GM19240 (cell line): ENCODE results near the gene BAAT.
"Not testable (repeated sequence)": the region's sequence is repeated elsewhere in the genome, so short reads cannot be mapped to it uniquely, and the experiment has no call there.

ENCODE experiments used
- DNase-seq: peaks from one replicate; pipeline ENCODE4 v3.0.0; 2011; ENCODE audit warnings: low spot score; ENCODE audit not compliant: insufficient read length

BAAT gene

GRCh38 chr9:101365181-101365580 lies 19.6 kb downstream of the BAAT start:
- no peak for DNase-seq

GRCh38 chr9:101362450-101362849 lies 22.4 kb downstream of the BAAT start:
- DNase-seq = no peak

- no peak for DNase-seq
Measured at GRCh38 chr9:101360647-101361046, 24.2 kb downstream of the BAAT start.

- no peak for DNase-seq
Measured at GRCh38 chr9:101359679-101360078, 25.1 kb downstream of the BAAT start.

GRCh38 chr9:101356619-101357018 lies 28.2 kb downstream of the BAAT start:
- no peak for DNase-seq

DNA sequence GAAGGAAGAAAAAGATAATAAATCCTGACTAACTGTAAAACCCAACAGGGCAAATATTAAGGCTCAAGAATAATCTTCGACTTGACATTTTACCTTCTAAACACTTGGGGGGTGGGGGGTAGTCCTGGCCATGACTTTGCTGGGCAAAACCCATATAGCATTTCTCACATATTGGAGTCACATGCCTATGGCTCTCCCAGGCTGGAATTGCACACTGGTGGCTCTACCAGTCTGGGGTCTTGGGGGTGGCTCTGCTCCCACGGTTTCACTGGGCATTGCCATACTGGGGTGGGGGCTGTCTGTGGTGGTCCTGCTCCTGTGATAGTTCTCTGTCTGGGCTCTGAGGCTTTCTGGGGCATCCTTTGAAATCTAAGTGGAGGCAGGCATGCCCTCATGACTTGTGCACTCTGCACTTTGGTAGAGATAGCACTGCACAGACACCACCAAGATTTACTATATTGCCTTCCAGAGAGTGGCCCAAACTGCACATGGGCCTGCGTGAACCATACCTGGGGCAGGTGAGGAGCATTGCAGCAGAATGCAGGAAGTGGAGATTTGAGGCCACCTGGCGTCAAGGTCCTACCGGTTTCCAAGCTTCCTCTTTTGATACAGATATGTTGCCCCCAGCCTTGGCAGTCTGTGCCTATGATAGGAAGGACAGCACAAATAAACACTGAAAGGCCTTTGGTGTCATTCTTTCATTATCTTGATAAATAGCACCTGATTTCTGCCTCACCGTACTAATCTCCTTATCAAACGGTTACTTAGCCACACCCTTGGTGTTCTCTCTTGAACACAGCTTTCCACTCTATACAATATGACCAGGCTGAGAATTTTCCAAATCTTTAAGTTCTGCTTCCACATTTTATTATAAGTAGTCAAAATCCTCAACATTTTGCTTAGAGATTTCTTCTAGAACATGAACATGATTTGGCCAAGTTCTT lies 29.8 kb downstream of the BAAT start:
- no peak for DNase-seq

DNA sequence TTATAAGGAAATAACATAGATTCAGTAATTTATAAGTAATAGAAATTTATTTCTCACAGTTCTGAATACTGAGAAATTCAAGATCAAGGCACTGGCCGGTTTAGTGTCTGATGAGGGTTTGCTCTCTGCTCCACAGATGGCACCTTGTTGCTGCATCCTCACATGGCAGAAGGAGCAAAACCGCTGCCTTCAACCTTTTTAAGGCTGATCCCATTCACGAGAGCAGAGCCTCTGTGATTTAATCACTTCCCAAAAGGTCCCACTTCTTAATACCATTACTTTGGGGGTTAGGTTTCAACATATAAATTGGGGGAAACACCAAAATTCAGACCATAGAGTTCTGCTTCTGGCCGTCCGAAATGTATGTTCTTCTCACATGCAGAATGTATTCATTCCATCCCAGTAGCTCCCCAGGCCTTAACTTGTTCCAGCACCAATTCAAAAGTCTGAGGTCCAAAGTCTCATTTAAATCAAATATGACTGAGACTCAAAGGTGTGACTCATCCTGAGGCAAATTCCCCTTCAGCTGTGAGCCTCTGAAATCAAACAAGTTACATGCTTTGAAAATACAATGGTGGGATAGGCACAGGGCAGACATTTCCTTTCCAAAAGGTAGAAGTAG lies 30.6 kb downstream of the BAAT start:
- DNase-seq = no peak

DNA sequence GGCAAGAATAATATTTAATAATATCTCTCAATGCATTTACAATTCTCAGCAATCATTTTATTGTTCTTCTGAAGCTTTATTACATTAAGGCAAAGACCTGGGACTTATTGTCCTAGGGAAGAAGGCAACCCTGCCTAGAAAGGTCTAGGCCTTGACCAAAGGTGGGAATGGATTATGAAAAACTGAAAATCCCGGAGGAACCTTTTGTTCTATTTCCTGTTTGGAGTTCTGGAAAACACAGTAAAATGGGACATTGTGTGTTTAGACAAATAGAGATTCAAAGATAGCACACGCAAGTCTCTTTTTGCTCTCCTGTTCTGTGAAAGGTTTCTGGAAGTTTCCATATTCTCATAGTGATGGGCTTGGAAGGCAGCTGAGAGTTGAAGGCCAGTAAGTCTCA lies 31.1 kb downstream of the BAAT start:
- DNase-seq = no peak

DNA sequence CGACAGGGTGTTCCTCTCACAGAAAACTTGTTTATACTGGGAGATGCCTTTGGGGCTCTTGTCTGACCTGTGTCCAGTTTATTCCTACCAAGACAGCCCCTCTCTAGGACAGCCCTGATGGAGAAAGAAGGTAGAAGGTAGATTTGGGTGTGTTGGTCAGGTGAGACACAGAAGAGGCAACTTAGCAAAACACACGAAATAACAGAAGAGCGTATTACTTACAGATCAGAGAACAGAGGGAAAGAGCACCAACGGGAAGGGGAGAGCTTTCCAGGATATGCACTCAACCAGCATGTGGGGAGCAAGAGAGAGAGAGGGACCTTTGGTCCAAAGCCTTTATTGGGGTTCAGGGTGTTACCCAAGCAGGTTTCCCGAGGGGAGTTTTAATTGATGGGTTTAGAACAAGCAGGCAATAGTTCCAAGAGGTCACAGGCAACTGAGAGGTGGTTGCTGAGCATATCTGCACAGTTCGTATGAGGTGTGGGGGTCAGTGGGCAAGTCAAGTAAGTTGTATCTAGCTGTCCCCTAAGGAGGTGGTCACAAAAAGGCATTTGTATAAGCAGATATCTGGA lies 31.8 kb downstream of the BAAT start:
- DNase-seq = no peak

DNA sequence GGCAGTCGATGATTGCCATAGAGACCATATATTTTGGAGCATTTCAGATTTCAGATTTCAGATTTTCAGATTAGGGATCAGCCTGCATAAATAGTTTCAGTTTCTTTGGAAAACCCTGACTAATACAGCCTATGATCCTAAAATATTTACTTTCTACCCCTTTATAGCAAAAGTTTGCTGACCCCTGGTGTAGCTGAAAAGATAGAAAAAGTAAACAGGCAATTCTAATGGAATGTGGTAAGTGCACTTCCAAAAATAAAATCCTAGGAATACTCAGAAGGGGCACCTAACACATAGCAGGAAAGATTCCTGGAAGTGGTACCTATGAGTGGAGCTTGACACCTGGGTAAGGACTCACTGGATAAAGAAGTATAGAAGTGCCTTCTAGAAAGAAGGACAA lies 34.5 kb downstream of the BAAT start:
- no peak for DNase-seq

- DNase-seq = no peak
Measured at GRCh38 chr9:101342595-101342994, 42.2 kb downstream of the BAAT start.

DNA sequence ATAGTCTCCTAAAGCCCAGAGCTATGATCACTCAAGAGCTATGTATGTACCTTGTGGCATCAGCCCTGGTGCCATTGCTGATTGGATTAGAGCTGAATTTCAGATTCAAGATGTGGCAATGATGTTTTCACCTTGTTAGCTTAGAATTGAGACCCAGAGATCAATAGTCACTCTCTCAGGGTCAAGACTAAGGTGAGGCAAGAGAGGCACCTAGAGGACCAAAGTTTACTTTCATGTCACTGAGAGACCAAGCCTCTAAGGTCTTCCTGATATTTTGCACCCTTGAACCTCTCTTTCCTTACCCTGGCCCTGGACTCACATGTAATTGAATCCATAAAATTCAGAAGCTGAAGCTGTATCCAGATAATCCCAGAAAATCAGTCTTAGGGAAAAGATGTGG lies 42.8 kb downstream of the BAAT start:
- DNase-seq = no peak

DNA sequence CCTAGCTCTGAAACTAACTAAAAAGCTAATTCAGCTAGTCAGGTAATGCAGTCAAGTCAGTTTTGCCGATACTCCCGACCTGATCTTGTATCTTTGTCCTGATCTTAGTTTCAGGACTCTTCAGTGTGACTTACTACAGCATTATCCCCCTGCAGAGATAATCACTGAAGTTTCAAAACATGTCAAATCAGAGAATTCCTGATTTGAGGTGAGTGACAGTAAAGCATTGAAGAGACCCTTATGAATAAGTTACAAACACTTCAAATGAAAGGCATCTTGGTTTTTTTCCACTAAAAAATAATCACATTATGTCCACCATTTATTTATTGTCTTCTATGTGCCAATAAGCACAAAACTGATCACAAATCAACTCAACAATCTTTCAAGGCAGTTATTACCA lies 47.6 kb downstream of the BAAT start:
- DNase-seq = no peak

GRCh38 chr9:101336091-101336490 lies 48.7 kb downstream of the BAAT start:
- DNase-seq = no peak

DNA sequence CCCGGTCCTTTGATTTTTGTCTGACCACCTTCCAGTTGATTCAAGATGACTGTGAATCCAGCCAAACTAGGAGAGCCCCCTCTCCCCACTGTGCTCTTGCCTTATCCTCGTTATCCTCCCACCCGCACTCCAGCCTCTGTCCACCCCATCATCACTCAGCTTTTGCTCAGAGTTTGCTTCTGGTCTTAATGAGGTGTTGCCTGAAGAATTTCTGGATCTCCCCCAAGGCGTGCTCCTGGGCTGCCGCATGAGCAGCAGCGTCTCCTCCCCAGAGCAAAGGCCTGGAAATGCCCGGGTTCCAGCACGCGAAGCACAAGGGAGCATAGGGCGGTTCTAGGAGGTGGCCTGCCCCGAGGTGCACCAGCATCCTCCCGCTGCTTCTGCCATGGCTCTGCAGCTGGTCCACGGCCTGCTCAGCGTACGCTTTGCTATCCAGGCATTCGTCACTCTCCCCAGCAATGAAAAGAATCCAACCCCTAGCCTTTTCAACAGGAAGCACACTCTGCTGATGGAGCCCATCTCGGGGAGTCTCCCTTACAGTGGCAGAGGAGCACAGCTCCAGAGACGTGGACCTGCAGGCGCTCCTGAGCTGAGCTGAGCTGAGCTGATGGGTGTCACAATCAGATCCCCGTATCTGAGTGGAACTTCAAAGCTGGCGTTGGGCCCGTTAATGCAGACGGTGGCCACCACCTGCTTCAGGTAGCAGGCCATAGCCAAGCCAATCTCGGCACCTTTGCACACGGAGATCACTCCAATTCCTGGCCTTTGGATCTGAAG lies 50.7 kb downstream of the BAAT start:
- DNase-seq = no peak

DNA sequence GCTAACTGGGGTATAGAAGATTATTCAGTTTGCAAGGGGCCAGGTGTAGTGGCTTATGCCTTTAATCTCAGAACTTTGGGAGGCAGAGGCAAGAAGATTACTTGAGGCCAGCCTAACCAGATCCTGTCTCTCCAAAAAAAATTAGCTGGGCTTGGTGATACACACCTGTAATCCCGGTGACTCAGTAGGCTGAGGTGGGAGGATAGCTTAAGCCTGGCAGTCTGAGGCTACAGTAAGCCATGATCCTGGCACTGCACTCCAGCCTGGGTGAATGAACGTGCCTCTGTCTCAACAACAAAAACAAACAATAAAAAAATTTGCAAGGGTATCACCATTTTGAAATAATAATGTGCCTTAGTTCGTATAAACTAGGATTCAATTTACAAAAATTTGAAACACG lies 51.3 kb downstream of the BAAT start:
- DNase-seq = no peak

- no peak for DNase-seq
Measured at GRCh38 chr9:101332362-101332761, 52.4 kb downstream of the BAAT start.

DNA sequence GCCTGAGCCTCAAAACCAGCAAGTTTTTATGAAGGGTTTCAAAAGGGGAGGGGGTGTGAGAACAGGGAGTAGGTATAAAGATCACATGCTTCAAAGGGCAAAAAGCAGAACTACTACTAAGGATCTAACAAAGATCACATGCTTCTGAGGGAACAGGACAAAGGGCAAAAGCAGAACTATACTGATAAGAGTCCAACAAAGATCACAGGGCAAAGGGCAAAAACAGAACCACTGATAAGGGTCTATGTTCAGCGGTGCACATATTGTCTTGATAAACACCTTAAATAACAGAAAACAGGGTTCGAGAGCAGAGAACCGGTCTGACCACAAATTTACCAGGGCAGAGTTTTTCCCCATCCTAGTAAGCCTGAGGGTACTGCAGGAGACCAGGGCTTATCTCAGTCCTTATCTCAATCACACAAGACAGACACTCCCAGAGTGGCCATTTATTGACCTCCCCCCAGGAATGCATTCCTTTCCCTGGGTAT lies 57.3 kb downstream of the BAAT start:
- not testable (repeated sequence) for DNase-seq

DNA sequence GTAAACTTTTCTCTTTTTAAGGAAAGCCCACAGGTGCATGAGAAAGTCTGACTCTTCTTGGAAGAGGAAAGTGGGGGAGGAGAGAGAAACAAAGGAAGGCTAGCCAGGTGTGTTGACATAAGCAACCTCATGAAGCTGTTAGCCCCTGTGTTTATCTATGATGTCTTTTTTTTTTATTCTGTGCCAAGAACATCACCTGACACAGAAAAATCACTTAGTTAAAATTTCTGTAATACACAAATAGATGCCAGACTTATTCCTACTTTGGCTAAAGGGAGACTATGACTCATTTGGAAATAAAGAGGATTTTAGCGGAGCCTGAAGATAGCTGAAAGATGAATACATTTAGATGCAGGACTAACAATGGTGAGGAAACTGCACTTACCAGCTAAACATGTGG lies 58.3 kb downstream of the BAAT start:
- no peak for DNase-seq

DNA sequence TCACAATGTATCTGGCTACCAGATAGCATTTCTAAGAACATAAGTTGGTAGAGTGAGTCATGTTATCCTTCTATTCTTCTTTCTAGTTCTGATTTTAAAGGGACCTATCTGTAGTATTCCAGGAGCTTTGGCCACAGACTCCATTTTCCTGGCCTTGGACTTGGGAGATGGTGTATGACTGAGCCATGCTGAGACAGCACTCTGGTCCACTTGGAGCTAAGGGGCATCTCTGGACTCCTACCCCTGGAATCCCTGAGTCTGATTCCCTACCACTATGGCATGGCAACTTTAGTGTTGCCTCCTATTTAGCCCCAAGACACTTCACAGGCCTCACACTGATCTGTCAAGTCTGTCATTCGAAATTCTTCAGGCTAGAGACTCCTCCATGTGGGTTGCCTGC lies 58.8 kb downstream of the BAAT start:
- no peak for DNase-seq

DNA sequence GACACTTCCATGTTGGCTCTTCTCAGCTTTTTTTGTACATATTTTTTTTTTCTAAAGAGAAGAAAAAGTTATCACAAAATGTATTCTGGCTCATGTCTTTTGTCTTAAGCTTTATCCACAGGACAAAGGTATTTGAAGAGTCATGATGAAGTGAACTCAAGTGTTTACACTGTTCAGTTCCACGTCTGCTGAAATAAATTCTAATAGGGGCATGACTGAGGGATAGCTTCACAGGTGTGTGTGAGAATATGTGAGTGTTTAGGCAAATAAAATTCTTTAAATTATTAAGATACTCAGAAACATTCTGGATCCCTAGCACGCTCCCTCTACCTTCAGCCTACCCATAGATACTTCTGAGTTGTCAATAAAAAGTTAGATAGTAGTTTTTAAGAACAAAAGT lies 59.8 kb downstream of the BAAT start:
- no peak for DNase-seq
